ENCODE data around the gene SAFB2. TPM values are rescaled to one million over a fixed set of nuclear protein-coding genes. Genes with fewer than 3 reads are reported as not detected.

SAFB2 gene
- total RNA-seq, 6 donors from 2014 or later = 41.8 to 273 (median 94.5) TPM

- no peaks in the 10 kb centered on the region for H3K4me1 ChIP-seq
- no peak overlapping the region for H3K4me3 ChIP-seq
- H3K27me3 ChIP-seq = no peaks in the 10 kb centered on the region
- 92 to 96% methylated on average over 9 to 10 of the region's 11 CpGs for WGBS, 2 donors
- TF ChIP-seq POLR2A (IDR thresholded peaks at IDR 0.05) (no peak), EP300 (IDR thresholded peaks at IDR 0.05) (no peak), CTCF (IDR thresholded peaks at IDR 0.05) (no peak), POLR2AphosphoS5 (IDR thresholded peaks at IDR 0.05) (no peak)
- DNase-seq (no peak), ATAC-seq (ENCODE audit: low FRiP score in 2 of 2) (no peak)
- peaks cover 67 to 92% (median 78%) of the 10 kb centered on the region in 4 donors for H3K36me3 ChIP-seq
- no peaks in the 10 kb centered on the region for H3K9me3 ChIP-seq
- H3K27ac ChIP-seq = no peak overlapping the region
Measured at GRCh38 chr19:5648464-5648863, 25.9 kb upstream of the SAFB2 start.

GRCh38 chr19:5646703-5647102 is 24.1 kb upstream of the SAFB2 start:
- no peak overlapping the region for H3K4me3 ChIP-seq
- ATAC-seq (ENCODE audit: low FRiP score in 2 of 2) (no peak), DNase-seq (no peak)
- H3K9me3 ChIP-seq = no peaks in the 10 kb centered on the region
- peaks cover 0 to 2% (median 0%) of the 10 kb centered on the region in 4 donors for H3K4me1 ChIP-seq
- peaks cover 59 to 92% (median 73%) of the 10 kb centered on the region in 4 donors for H3K36me3 ChIP-seq
- no peaks in the 10 kb centered on the region for H3K27me3 ChIP-seq
- TF ChIP-seq EP300 (IDR thresholded peaks at IDR 0.05) (no peak), CTCF (IDR thresholded peaks at IDR 0.05) (no peak), POLR2A (IDR thresholded peaks at IDR 0.05) (no peak), POLR2AphosphoS5 (IDR thresholded peaks at IDR 0.05) (no peak)
- 83 to 95% methylated on average over 4 of the region's 4 CpGs for WGBS, 2 donors
- no peak overlapping the region for H3K27ac ChIP-seq

- peaks cover 46 to 87% (median 64%) of the 10 kb centered on the region in 4 donors for H3K36me3 ChIP-seq
- 84 to 93% methylated on average over 5 of the region's 5 CpGs for WGBS, 2 donors
- no peak for ATAC-seq (ENCODE audit: low FRiP score in 2 of 2)
Measured at GRCh38 chr19:5645409-5645808, 22.8 kb upstream of the SAFB2 start.

GRCh38 chr19:5644037-5644436 is 21.5 kb upstream of the SAFB2 start:
- Histone ChIP-seq H3K4me3 (no peak overlapping the region), H3K4me1 (peaks cover 0 to 10% (median 0%) of the 10 kb centered on the region in 4 donors), H3K9me3 (no peaks in the 10 kb centered on the region), H3K36me3 (peaks cover 38 to 77% (median 56%) of the 10 kb centered on the region in 4 donors), H3K27ac (no peak overlapping the region), H3K27me3 (no peaks in the 10 kb centered on the region)
- ATAC-seq (ENCODE audit: low FRiP score in 2 of 2) (no peak), DNase-seq (no peak)
- WGBS, 2 donors = 84 to 86% methylated on average over 2 of the region's 2 CpGs
- TF ChIP-seq CTCF (IDR thresholded peaks at IDR 0.05) (no peak), EP300 (IDR thresholded peaks at IDR 0.05) (no peak), POLR2AphosphoS5 (IDR thresholded peaks at IDR 0.05) (no peak), POLR2A (IDR thresholded peaks at IDR 0.05) (no peak)

More at GRCh38 chr19:5645409-5645808, 22.8 kb upstream of the SAFB2 start:
- no peak for DNase-seq
- no peak for TF ChIP-seq CTCF (IDR thresholded peaks at IDR 0.05)
- Histone ChIP-seq H3K27me3 (no peaks in the 10 kb centered on the region), H3K27ac (no peak overlapping the region), H3K4me3 (no peak overlapping the region), H3K4me1 (peaks cover 0 to 10% (median 0%) of the 10 kb centered on the region in 4 donors), H3K9me3 (no peaks in the 10 kb centered on the region)

- Histone ChIP-seq H3K9me3 (no peaks in the 10 kb centered on the region), H3K36me3 (peaks cover 32 to 71% (median 51%) of the 10 kb centered on the region in 4 donors), H3K27ac (no peak overlapping the region), H3K27me3 (no peaks in the 10 kb centered on the region), H3K4me1 (peaks cover 0 to 14% (median 2%) of the 10 kb centered on the region in 4 donors), H3K4me3 (no peak overlapping the region)
- DNase-seq (no peak), ATAC-seq (ENCODE audit: low FRiP score in 2 of 2) (no peak)
- WGBS, 2 donors = 82 to 96% methylated on average over 4 of the region's 4 CpGs
- TF ChIP-seq CTCF (IDR thresholded peaks at IDR 0.05) = no peak
Measured at GRCh38 chr19:5643060-5643459, 20.5 kb upstream of the SAFB2 start.
